Neural cell (in vitro differentiated cells): Measurements from ENCODE around the gene SUMO1.
A peak's percentile ranks its signal among the peaks of the same experiment; 100 is the strongest.

Experiments used
- CTCF ChIP-seq: fragments of 450-650 bp; IDR thresholded peaks from 2 replicates; pipeline ENCODE4 v1.5.1; 2014; ENCODE audit warnings: antibody characterized with exemption, mild to moderate bottlenecking, moderate library complexity; ENCODE audit not compliant: poor library complexity, severe bottlenecking
- EP300 ChIP-seq: fragments of 450-650 bp; conservative IDR thresholded peaks from 2 replicates; pipeline ENCODE4 v1.6.1; 2014; ENCODE audit warnings: antibody characterized with exemption, mild to moderate bottlenecking, moderate library complexity; ENCODE audit not compliant: poor library complexity, severe bottlenecking
- POLR2AphosphoS5 ChIP-seq: IDR thresholded peaks from 2 replicates; pipeline ENCODE4 v1.6.1; 2012
- RAD21 ChIP-seq: fragments of 450-650 bp; conservative IDR thresholded peaks from 2 replicates; pipeline ENCODE4 v1.6.1; 2014; ENCODE audit warnings: antibody characterized with exemption, mild to moderate bottlenecking, moderate library complexity
- REST ChIP-seq: IDR thresholded peaks from 2 replicates; pipeline ENCODE4 v1.6.1; 2012; ENCODE audit warnings: borderline replicate concordance

- no peak for TF ChIP-seq CTCF
- peak; percentile 100 for TF ChIP-seq POLR2AphosphoS5
- TF ChIP-seq RAD21: peak; percentile 21
- peak; percentile 57 for TF ChIP-seq REST
- peak; percentile 94 for TF ChIP-seq EP300
Observed at GRCh38 chr2:202161151-202161835, 77.1 kb downstream of the SUMO1 start.
